H1 (cell line): ENCODE results near the gene GOLIM4. TPM values are rescaled to one million over a fixed set of nuclear protein-coding genes. Genes with fewer than 3 reads are reported as not detected.

ENCODE experiments used
- CTCF ChIA-PET: fragments of 300-600 bp; sonication (Branson Sonifier 250); formaldehyde crosslinking; loops from one replicate; lab custom pipeline; 2021; ENCODE audit not compliant: partially characterized antibody; lab: Charles Lee
- POLR2A ChIA-PET: fragments of 300-600 bp; sonication (Branson Sonifier 250); formaldehyde crosslinking; loops from one replicate; lab custom pipeline; 2021; ENCODE audit warnings: inconsistent platforms; ENCODE audit not compliant: partially characterized antibody; lab: Charles Lee
- DNase-seq, 2 experiments: peaks; one replicate each; pipeline versions ENCODE4 v3.0.0 to v3.0.0-alpha.2; 2010 to 2022; ENCODE audit warnings: low spot score in 2 of 2, low read depth in 1 of 2, mixed read lengths in 1 of 2
- FAIRE-seq: peaks from 2 replicates; lab custom pipeline; 2011; peaks lifted over from hg19 to GRCh38; lab: Jason Lieb, UNC
- H2AFZ ChIP-seq: 2 replicates; pipeline ENCODE4 v1.8.1; 2012; ENCODE audit warnings: low read length, inconsistent platforms
- H2AK5ac ChIP-seq: 2 replicates; pipeline ENCODE4 v1.6.1; 2013; ENCODE audit warnings: low read depth, low read length
- H2BK120ac ChIP-seq: replicated peaks from 2 replicates; pipeline ENCODE3; 2013; ENCODE audit warnings: low read depth, low read length, inconsistent platforms
- H2BK12ac ChIP-seq: 2 replicates; pipeline ENCODE4 v1.6.1; 2013; ENCODE audit warnings: low read depth, low read length
- H2BK15ac ChIP-seq: 2 replicates; pipeline ENCODE4 v1.6.1; 2013; ENCODE audit warnings: low read length
- H2BK20ac ChIP-seq: 2 replicates; pipeline ENCODE4 v1.6.1; 2013; ENCODE audit warnings: low read length
- H2BK5ac ChIP-seq: 2 replicates; pipeline ENCODE4 v1.6.1; 2013; ENCODE audit warnings: low read depth, low read length
- H3K14ac ChIP-seq: 2 replicates; pipeline ENCODE4 v1.6.1; 2013; ENCODE audit warnings: inconsistent platforms; ENCODE audit not compliant: insufficient read length
- H3K18ac ChIP-seq: 2 replicates; pipeline ENCODE4 v1.6.1; 2013; ENCODE audit warnings: low read length; ENCODE audit errors: extremely low read depth
- H3K23ac ChIP-seq: 2 replicates; pipeline ENCODE4 v1.6.1; 2013; ENCODE audit warnings: inconsistent platforms; ENCODE audit not compliant: insufficient read length
- H3K23me2 ChIP-seq: 2 replicates; pipeline ENCODE4 v1.6.1; 2013; ENCODE audit warnings: low read depth, low read length
- H3K27ac ChIP-seq: 2 replicates; pipeline ENCODE4 v1.6.1; 2011; ENCODE audit warnings: low read depth, low read length, inconsistent platforms
- H3K27me3 ChIP-seq, 4 experiments: replicated peaks in 1 of 4; 1 replicate in 1 of 4; 2 replicates in 3 of 4; pipeline versions ENCODE4 v1.6.1 to v1.8.1; 2011 to 2013; ENCODE audit warnings: low read length in 3 of 4, mild to moderate bottlenecking in 3 of 4, inconsistent platforms in 2 of 4, mixed read lengths in 2 of 4, moderate library complexity in 1 of 4; ENCODE audit not compliant: control insufficient read depth in 3 of 4, insufficient read depth in 3 of 4; ENCODE audit errors: extremely low read depth in 1 of 4
- H3K36me3 ChIP-seq, 4 experiments: 2 replicates each; pipeline versions ENCODE4 v1.6.1 to v1.8.1; 2011 to 2013; ENCODE audit warnings: mild to moderate bottlenecking in 4 of 4, low read length in 3 of 4, moderate library complexity in 2 of 4, control low read depth in 1 of 4, inconsistent platforms in 1 of 4; ENCODE audit not compliant: insufficient read depth in 4 of 4, control insufficient read depth in 2 of 4
- H3K4ac ChIP-seq: replicated peaks from 2 replicates; pipeline ENCODE3; 2013; ENCODE audit warnings: low read length, low read depth, mixed read lengths, inconsistent platforms; ENCODE audit not compliant: insufficient read length
- H3K4me1 ChIP-seq, 4 experiments: replicated peaks in 1 of 4; 1 replicate in 1 of 4; 2 replicates in 3 of 4; pipeline versions ENCODE4 v1.6.1 to v1.8.1; 2011 to 2013; ENCODE audit warnings: low read length in 3 of 4, inconsistent platforms in 2 of 4, mixed read lengths in 1 of 4; ENCODE audit not compliant: insufficient read depth in 4 of 4, control insufficient read depth in 3 of 4
- H3K4me2 ChIP-seq, 2 experiments: 2 replicates each; pipeline versions ENCODE4 v1.6.1 to v1.8.1; 2011 to 2013; ENCODE audit warnings: low read depth in 2 of 2, low read length in 2 of 2, control low read depth in 1 of 2, inconsistent platforms in 1 of 2, mild to moderate bottlenecking in 1 of 2; ENCODE audit not compliant: insufficient read depth in 1 of 2
- H3K4me3 ChIP-seq, 4 experiments: fragments of 200-600, 300-600 bp in 1 of 4; sonication (generic), shearing (Covaris generic), sonication (Bioruptor Twin) in 1 of 4; 2 replicates each; pipeline versions ENCODE4 v1.5.1 to v1.8.1; 2011 to 2016; ENCODE audit warnings: low read length in 4 of 4, low read depth in 3 of 4, control low read depth in 2 of 4, inconsistent platforms in 2 of 4, mild to moderate bottlenecking in 2 of 4, mixed read lengths in 1 of 4, moderate library complexity in 1 of 4; ENCODE audit not compliant: insufficient read depth in 2 of 4; ENCODE audit errors: extremely low read depth in 1 of 4
- H3K56ac ChIP-seq: replicated peaks from 2 replicates; pipeline ENCODE3; 2013; ENCODE audit warnings: low read depth, mild to moderate bottlenecking, mixed read lengths, low read length, inconsistent platforms; ENCODE audit not compliant: insufficient read length
- H3K79me1 ChIP-seq: 2 replicates; pipeline ENCODE4 v1.6.1; 2013; ENCODE audit warnings: low read depth, low read length, control low read depth
- H3K79me2 ChIP-seq, 2 experiments: 2 replicates each; pipeline versions ENCODE4 v1.6.1 to v1.8.1; 2012 to 2013; ENCODE audit warnings: low read length in 2 of 2, mild to moderate bottlenecking in 2 of 2, inconsistent platforms in 1 of 2; ENCODE audit not compliant: insufficient read depth in 2 of 2, control insufficient read depth in 1 of 2
- H3K9ac ChIP-seq, 4 experiments: replicated peaks in 1 of 4; 1 replicate in 1 of 4; 2 replicates in 3 of 4; pipeline versions ENCODE4 v1.6.1 to v1.8.1; 2011 to 2013; ENCODE audit warnings: low read depth in 3 of 4, low read length in 3 of 4, control low read depth in 2 of 4, mild to moderate bottlenecking in 2 of 4, moderate library complexity in 2 of 4, inconsistent platforms in 1 of 4; ENCODE audit errors: extremely low read depth in 1 of 4
- H3K9me3 ChIP-seq, 2 experiments: 2 replicates each; pipeline versions ENCODE4 v1.6.1 to v1.8.1; 2012 to 2013; ENCODE audit warnings: mild to moderate bottlenecking in 2 of 2, moderate library complexity in 2 of 2, control low read depth in 1 of 2, inconsistent platforms in 1 of 2, low read depth in 1 of 2, low read length in 1 of 2, mixed read lengths in 1 of 2; ENCODE audit not compliant: insufficient read depth in 2 of 2
- H4K20me1 ChIP-seq, 2 experiments: replicated peaks in 1 of 2; 2 replicates each; pipeline versions ENCODE3 to v1.8.1; 2011 to 2013; ENCODE audit warnings: inconsistent platforms in 2 of 2, low read length in 2 of 2, mild to moderate bottlenecking in 1 of 2; ENCODE audit not compliant: insufficient read depth in 2 of 2, control insufficient read depth in 1 of 2
- H4K5ac ChIP-seq: 2 replicates; pipeline ENCODE4 v1.6.1; 2013; ENCODE audit warnings: low read length, low read depth, mixed read lengths, inconsistent platforms; ENCODE audit not compliant: insufficient read length
- H4K8ac ChIP-seq: 2 replicates; pipeline ENCODE4 v1.8.0; 2013; ENCODE audit warnings: mild to moderate bottlenecking, moderate library complexity, low read length, inconsistent platforms; ENCODE audit not compliant: insufficient read depth; ENCODE audit errors: extremely low read depth
- H4K91ac ChIP-seq: replicated peaks from 2 replicates; pipeline ENCODE3; 2013; ENCODE audit warnings: low read length, mixed read lengths, inconsistent platforms; ENCODE audit not compliant: insufficient read length
- ATF3 ChIP-seq: IDR thresholded peaks from 2 replicates; pipeline ENCODE4 v1.6.1; 2011; ENCODE audit warnings: low read depth, mild to moderate bottlenecking, low read length; ENCODE audit not compliant: insufficient read depth
- BACH1 ChIP-seq: IDR thresholded peaks from 2 replicates; pipeline ENCODE4 v1.6.1; 2012; ENCODE audit warnings: low read length, improper control_type of control experiment
- BRCA1 ChIP-seq: IDR thresholded peaks from 2 replicates; pipeline ENCODE4 v1.6.1; 2012; ENCODE audit warnings: low read depth, low read length, improper control_type of control experiment
- CHD1 ChIP-seq: IDR thresholded peaks from 2 replicates; pipeline ENCODE4 v1.6.1; 2012; ENCODE audit warnings: low read depth, low read length, improper control_type of control experiment
- EGR1 ChIP-seq: IDR thresholded peaks from 2 replicates; pipeline ENCODE4 v1.6.1; 2011; ENCODE audit warnings: low read depth, low read length, borderline replicate concordance
- FOSL1 ChIP-seq: IDR thresholded peaks from 2 replicates; pipeline ENCODE4 v1.6.1; 2011; ENCODE audit warnings: mild to moderate bottlenecking, low read depth, low read length, moderate library complexity; ENCODE audit not compliant: insufficient read depth
- GABPA ChIP-seq: IDR thresholded peaks from 2 replicates; pipeline ENCODE4 v1.6.1; 2011; ENCODE audit warnings: mild to moderate bottlenecking, low read length, moderate library complexity, borderline replicate concordance; ENCODE audit not compliant: insufficient read depth
- JUN ChIP-seq: IDR thresholded peaks from 2 replicates; pipeline ENCODE4 v1.6.1; 2011; ENCODE audit warnings: low read depth, mild to moderate bottlenecking, improper control_type of control experiment, low read length
- KDM4A ChIP-seq: IDR thresholded peaks from one replicate; pipeline ENCODE4 v1.7.1; 2012; ENCODE audit warnings: low read depth, mild to moderate bottlenecking, moderate library complexity, low read length, inconsistent platforms; ENCODE audit not compliant: severe bottlenecking
- KDM5A ChIP-seq: fragments of 200-600 bp; IDR thresholded peaks from 2 replicates; pipeline ENCODE4 v1.7.1; 2012; ENCODE audit warnings: mild to moderate bottlenecking, low read length, inconsistent platforms, mixed read lengths
- MAFK ChIP-seq: IDR thresholded peaks from 2 replicates; pipeline ENCODE4 v1.6.1; 2012; ENCODE audit warnings: low read depth, mild to moderate bottlenecking, improper control_type of control experiment, low read length
- RXRA ChIP-seq: IDR thresholded peaks from 2 replicates; pipeline ENCODE4 v1.6.1; 2011; ENCODE audit warnings: low read depth, mild to moderate bottlenecking, low read length, moderate library complexity; ENCODE audit not compliant: insufficient read depth
- SAP30 ChIP-seq: fragments of 300-600 bp; sonication (generic); IDR thresholded peaks from 2 replicates; pipeline ENCODE4 v1.7.1; 2012; ENCODE audit warnings: low read length, moderate library complexity, mild to moderate bottlenecking, inconsistent platforms; ENCODE audit not compliant: insufficient read depth, insufficient replicate concordance
- TEAD4 ChIP-seq: IDR thresholded peaks from 2 replicates; pipeline ENCODE4 v1.6.1; 2012; ENCODE audit warnings: low read depth, low read length, inconsistent platforms, mixed read lengths
- WGBS, 2 experiments: shearing (Covaris generic) in 1 of 2; methylation state at CpG; one replicate each; pipeline versions ENCODE4 v1.1.6 to v1.1.7; 2013 to 2015; ENCODE audit warnings: low lambda C conversion rate in 2 of 2, mixed read lengths in 2 of 2, inconsistent platforms in 1 of 2, low coverage in 1 of 2, missing lambda C conversion rate in 1 of 2; ENCODE audit not compliant: insufficient replicate concordance in 2 of 2, insufficient coverage in 1 of 2, insufficient read length in 1 of 2; ENCODE audit errors: extremely low coverage in 1 of 2, missing lambda C conversion rate in 1 of 2; 5-methylcytosine and 5-hydroxymethylcytosine counted together
- polyA plus RNA-seq, 7 experiments: library from polyadenylated mRNA; depleted of rRNA in 3 of 7; stranded (reverse) in 5 of 7; unstranded in 2 of 7; fragments of >200 nt in 5 of 7; fragments of 200-250 nt in 2 of 7; gene quantifications; 1 replicate in 5 of 7; 2 replicates in 1 of 7; 4 replicates in 1 of 7; pipeline versions ENCODE4 v1.2.1 to v1.2.3, GENCODE V29; 2011 to 2013; ENCODE audit warnings: missing spikeins in 2 of 7, mixed read lengths in 2 of 7
- total RNA-seq: library from RNA; stranded (reverse); fragmentation: NEBNext Ultra II Directional; extraction: Animal tissue kit (Norgen Biotek cat#: 25700); gene quantifications from 2 replicates; pipeline ENCODE4 v1.2.1, GENCODE V29; 2021

The GOLIM4 gene
- total and polyA plus RNA-seq, 2 of the 8 experiments (the other 6 are each of a cell fraction or from before 2014, with no cell fraction given) = 5.6 to 29.7 TPM

- Histone ChIP-seq H3K4me2 (no peak overlapping the region), H3K14ac (no peak overlapping the region), H3K18ac (no peak overlapping the region), H3K4ac (no peak overlapping the region), H2BK5ac (no peak overlapping the region), H3K4me3 (no peak overlapping the region), H2BK120ac (no peak overlapping the region), H4K5ac (no peak overlapping the region), H3K79me2 (no peaks in the 10 kb centered on the region), H2BK15ac (no peak overlapping the region), H3K79me1 (no peaks in the 10 kb centered on the region), H3K23ac (no peak overlapping the region), H2AFZ (no peak overlapping the region), H4K20me1 (no peaks in the 10 kb centered on the region), H2BK12ac (no peak overlapping the region), H3K36me3 (no peaks in the 10 kb centered on the region), H3K9me3 (no peaks in the 10 kb centered on the region), H3K9ac (no peak overlapping the region), H3K4me1 (no peaks in the 10 kb centered on the region), H4K91ac (no peak overlapping the region), H3K27ac (no peak overlapping the region), H4K8ac (no peak overlapping the region), H3K56ac (no peak overlapping the region), H2BK20ac (no peak overlapping the region), H3K23me2 (no peaks in the 10 kb centered on the region), H3K27me3 (no peaks in the 10 kb centered on the region), H2AK5ac (no peak overlapping the region)
- FAIRE-seq (no peak), DNase-seq (no peak)
- CTCF ChIA-PET = interaction anchor here (0.6 to 1.7 kb wide), 4 partner anchors 11 to 68 kb away, joined by 3 to 8 read pairs (median 4); no protein-coding TSS in a partner anchor
- 83% methylated on average over 1 of the region's 1 CpG; no CpG with 5 or more reads in 1 of the 2 experiments for WGBS, 2 experiments
- POLR2A ChIA-PET = no interaction called here
- TF ChIP-seq ATF3 = no peak
- TF ChIP-seq TEAD4 = no peak
- no peak for TF ChIP-seq BACH1
- TF ChIP-seq KDM4A = no peak
- no peak for TF ChIP-seq BRCA1
- TF ChIP-seq EGR1 = no peak
- TF ChIP-seq KDM5A = no peak
- no peak for TF ChIP-seq JUN
- TF ChIP-seq MAFK = no peak
- TF ChIP-seq FOSL1 = no peak
- no peak for TF ChIP-seq SAP30
- TF ChIP-seq RXRA = no peak
- no peak for TF ChIP-seq GABPA
- no peak for TF ChIP-seq CHD1
Observed at GRCh38 chr3:168113848-168114247, 18.1 kb upstream of the GOLIM4 start.
